Psoas muscle (tissue), 8 donors: ENCODE measurements around the gene HES3. TPM values are rescaled to one million over a fixed set of nuclear protein-coding genes. Genes with fewer than 3 reads are reported as not detected.

Source experiments
- ATAC-seq, 4 donors: fragments of 200-7000 bp; cut with Tn5 transposase; one replicate each; pipeline ENCODE4 v1.9.1; 2020; ENCODE audit warnings: moderate library complexity in 3 of 4, mild to moderate bottlenecking in 2 of 4
- DNase-seq, 2 donors: peaks; one replicate each; pipeline ENCODE4 v3.0.0-alpha.2; 2020
- H3K27ac ChIP-seq: fragments of 200-600 bp; one replicate; pipeline ENCODE4 v1.8.0; 2022
- H3K27me3 ChIP-seq, 3 donors: fragments of 200-600 bp in 1 of 3; one replicate each; pipeline versions ENCODE4 v1.6.1 to v1.8.0; 2013 to 2022; ENCODE audit warnings: low read length in 2 of 3, mild to moderate bottlenecking in 2 of 3, moderate library complexity in 1 of 3; ENCODE audit not compliant: insufficient read depth in 3 of 3
- H3K36me3 ChIP-seq, 2 donors: fragments of 200-600 bp in 1 of 2; one replicate each; pipeline versions ENCODE4 v1.6.1 to v1.8.0; 2013 to 2022; ENCODE audit warnings: low read depth in 1 of 2, mild to moderate bottlenecking in 1 of 2, moderate library complexity in 1 of 2; ENCODE audit not compliant: insufficient read depth in 1 of 2
- H3K4me1 ChIP-seq: fragments of 200-600 bp; one replicate; pipeline ENCODE4 v1.8.0; 2022
- H3K4me3 ChIP-seq: fragments of 200-600 bp; one replicate; pipeline ENCODE4 v1.8.0; 2022; ENCODE audit warnings: mild to moderate bottlenecking
- H3K9me3 ChIP-seq: fragments of 200-600 bp; one replicate; pipeline ENCODE4 v1.8.0; 2022
- CTCF ChIP-seq: fragments of 200-600 bp; IDR thresholded peaks from one replicate; pipeline ENCODE4 v1.8.0; 2022; ENCODE audit warnings: antibody characterized with exemption
- WGBS, 3 donors: extraction: QIAGEN DNeasy Blood & Tissue Kit; methylation state at CpG; one replicate each; pipeline versions ENCODE4 v1.1.6 to v1.1.7; 2013; 5-methylcytosine and 5-hydroxymethylcytosine counted together
- intact Hi-C, 2 donors: fragments of 100-400 bp; cut with DNase I; formaldehyde crosslinking; loops; one replicate each; pipeline versions ENCODE4 v1.11.0 to v1.14.2; 2022
- polyA plus RNA-seq, 3 donors: library from polyadenylated mRNA; stranded (reverse); fragments of 200-250 nt; gene quantifications; one replicate each; pipeline ENCODE4 v1.2.3, GENCODE V29; 2013
- total RNA-seq, 4 donors: library from RNA; stranded (reverse); fragmentation: NEBNext Ultra II Directional in 2 of 4; extraction: Animal tissue kit (Norgen Biotek cat#: 25700) in 2 of 4; gene quantifications; one replicate each; pipeline versions ENCODE4 v1.2.1 to v1.2.4, GENCODE V29; 2021 to 2023
- donor health status: healthy with polysubstance abuse.
- donor health status: DM: no; HTN: no; CAD: no; lungs with moderate emphysema.
- donor health status: Bipolar disorder and iron deficiency.
- donor health status: healthy.
- donor health status: DM: yes; HTN: yes; CAD: no.
- donor health status: DM: no; HTN: no; CAD: no.
- donor health status: DM: no; HTN: no; CAD: no.
- donor health status: DM: yes; HTN: yes; CAD: no.

HES3 gene
- total and polyA plus RNA-seq, 7 donors, result not detected

DNA sequence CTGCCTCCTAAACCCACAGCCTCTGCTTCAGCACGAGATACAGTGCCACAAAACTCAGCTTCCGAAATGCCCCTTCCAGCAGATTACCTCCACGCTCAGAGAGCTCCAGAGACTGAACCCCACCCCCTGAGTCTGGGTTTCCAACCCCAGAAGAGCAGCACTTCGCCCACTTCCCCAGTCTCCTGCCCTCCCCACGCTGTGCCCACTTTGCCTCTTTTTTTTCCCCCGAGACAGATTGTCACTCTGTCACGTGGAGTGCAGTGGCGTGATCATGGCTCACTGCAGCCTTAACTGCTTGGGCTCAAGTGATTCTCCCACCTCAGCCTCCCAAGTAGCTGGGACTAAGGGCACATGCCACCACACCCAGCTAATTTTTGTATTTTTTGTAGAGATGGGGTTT lies 18.3 kb upstream of the HES3 start:
- TF ChIP-seq CTCF, result no peak
- H3K4me3 ChIP-seq, result no peak overlapping the region
- no peaks in the 10 kb centered on the region for H3K9me3 ChIP-seq
- DNase-seq (no peak), ATAC-seq (no peak)
- peaks cover 14% of the 10 kb centered on the region for H3K4me1 ChIP-seq
- WGBS, 3 donors, result 89 to 90% (median 90%) methylated on average over 8 of the region's 8 CpGs
- intact Hi-C loops, result no loop called here
- H3K27ac ChIP-seq, result no peak overlapping the region
- peaks cover 2 to 87% of the 10 kb centered on the region in 2 donors for H3K36me3 ChIP-seq
- no peaks in the 10 kb centered on the region for H3K27me3 ChIP-seq

DNA sequence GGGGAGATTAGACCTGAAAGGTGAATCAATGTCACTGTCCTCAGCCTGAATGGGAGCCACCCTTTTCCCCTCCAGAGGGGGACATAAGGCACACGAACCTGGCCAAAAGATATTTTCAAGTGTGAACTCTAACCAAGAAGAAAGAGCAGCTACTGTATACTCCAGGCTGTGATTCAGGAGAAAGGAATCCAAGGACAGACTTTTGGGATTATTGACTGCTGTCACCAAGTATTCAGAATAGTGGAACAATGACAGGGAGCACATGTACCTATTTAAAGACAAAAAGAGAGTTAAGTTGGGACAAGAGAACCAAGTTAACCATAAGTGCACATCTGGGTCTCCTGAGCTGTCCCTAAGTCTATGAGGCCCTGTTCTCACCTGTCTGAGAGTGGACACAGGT lies 10.6 kb upstream of the HES3 start:
- TF ChIP-seq CTCF, result no peak
- Histone ChIP-seq H3K9me3 (no peaks in the 10 kb centered on the region), H3K4me1 (peaks cover 17% of the 10 kb centered on the region), H3K36me3 (peaks cover 0 to 50% of the 10 kb centered on the region in 2 donors), H3K27ac (peak overlapping the region; percentile 27), H3K27me3 (no peaks in the 10 kb centered on the region), H3K4me3 (no peak overlapping the region)
- WGBS, 3 donors, result 32 to 47% (median 39%) methylated on average over 1 of the region's 1 CpG
- intact Hi-C loops, result no loop called here
- ATAC-seq (peak in 2 of 4 donors; percentile 15 to 55), DNase-seq (no peak)

DNA sequence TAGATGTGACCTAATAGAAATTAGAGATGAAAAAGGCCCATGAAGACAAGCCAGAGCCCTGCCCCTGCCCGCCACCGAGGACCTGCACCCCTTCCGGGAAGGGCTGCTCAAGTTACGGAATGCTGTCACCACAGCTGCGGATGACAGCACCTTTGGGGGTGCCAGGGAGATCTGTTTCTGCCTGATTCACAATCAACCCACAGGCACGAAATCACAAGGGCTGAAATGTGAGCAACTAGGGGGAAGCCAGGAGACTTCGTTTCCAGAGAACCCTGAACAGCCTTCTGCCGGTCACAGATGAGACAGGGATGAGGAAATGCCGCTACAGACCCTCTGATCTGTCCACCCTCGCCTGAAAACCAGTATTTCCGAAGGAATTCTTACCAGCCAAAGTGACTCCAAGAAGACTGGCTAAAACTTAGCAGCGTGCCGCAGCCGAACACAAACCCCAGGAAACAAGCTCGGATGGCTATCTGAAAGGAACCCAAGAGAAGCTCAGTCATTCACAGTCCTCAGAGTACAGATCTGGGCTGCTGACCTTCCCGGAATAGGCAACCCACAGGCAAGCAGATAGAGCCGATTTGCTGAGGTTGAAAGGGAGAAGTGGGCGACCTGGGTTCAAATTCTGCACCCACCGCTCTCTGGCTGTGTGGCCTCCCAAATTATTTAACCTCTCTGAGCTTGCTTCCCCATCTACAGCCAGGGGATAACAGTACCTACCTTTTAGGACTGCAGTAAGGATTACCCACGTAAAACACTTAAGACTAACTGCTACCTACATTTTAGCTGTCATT lies 9.3 kb upstream of the HES3 start:
- DNase-seq (peak; percentile 49 to 62), ATAC-seq (peak; percentile 35 to 74 (median 55))
- Histone ChIP-seq H3K4me3 (peak overlapping the region; percentile 71), H3K4me1 (peaks cover 17% of the 10 kb centered on the region), H3K36me3 (peaks cover 0 to 37% of the 10 kb centered on the region in 2 donors), H3K9me3 (no peaks in the 10 kb centered on the region), H3K27me3 (peaks cover 0 to 5% (median 0%) of the 10 kb centered on the region in 3 donors), H3K27ac (peak overlapping the region; percentile 71)
- WGBS, 3 donors, result 29 to 38% (median 31%) methylated on average over 20 of the region's 20 CpGs
- intact Hi-C loops, result no loop called here
- no peak for TF ChIP-seq CTCF

GRCh38 chr1:6235296-6235677 lies 8.7 kb upstream of the HES3 start:
- intact Hi-C loops, result no loop called here
- H3K9me3 ChIP-seq, result no peaks in the 10 kb centered on the region
- H3K27me3 ChIP-seq, result peaks cover 0 to 10% (median 0%) of the 10 kb centered on the region in 3 donors
- DNase-seq (peak in 1 of 2 donors; percentile 57), ATAC-seq (no peak)
- H3K36me3 ChIP-seq, result peaks cover 0 to 31% of the 10 kb centered on the region in 2 donors
- WGBS, 3 donors, result 1% methylated on average over 23 to 30 of the region's 30 CpGs
- no peak for TF ChIP-seq CTCF
- peak overlapping the region; percentile 71 for H3K27ac ChIP-seq
- peaks cover 17% of the 10 kb centered on the region for H3K4me1 ChIP-seq
- peak overlapping the region; percentile 71 for H3K4me3 ChIP-seq
